ENCODE results near the gene DDX49.

Gene DDX49, protein sequence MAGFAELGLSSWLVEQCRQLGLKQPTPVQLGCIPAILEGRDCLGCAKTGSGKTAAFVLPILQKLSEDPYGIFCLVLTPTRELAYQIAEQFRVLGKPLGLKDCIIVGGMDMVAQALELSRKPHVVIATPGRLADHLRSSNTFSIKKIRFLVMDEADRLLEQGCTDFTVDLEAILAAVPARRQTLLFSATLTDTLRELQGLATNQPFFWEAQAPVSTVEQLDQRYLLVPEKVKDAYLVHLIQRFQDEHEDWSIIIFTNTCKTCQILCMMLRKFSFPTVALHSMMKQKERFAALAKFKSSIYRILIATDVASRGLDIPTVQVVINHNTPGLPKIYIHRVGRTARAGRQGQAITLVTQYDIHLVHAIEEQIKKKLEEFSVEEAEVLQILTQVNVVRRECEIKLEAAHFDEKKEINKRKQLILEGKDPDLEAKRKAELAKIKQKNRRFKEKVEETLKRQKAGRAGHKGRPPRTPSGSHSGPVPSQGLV

DNA sequence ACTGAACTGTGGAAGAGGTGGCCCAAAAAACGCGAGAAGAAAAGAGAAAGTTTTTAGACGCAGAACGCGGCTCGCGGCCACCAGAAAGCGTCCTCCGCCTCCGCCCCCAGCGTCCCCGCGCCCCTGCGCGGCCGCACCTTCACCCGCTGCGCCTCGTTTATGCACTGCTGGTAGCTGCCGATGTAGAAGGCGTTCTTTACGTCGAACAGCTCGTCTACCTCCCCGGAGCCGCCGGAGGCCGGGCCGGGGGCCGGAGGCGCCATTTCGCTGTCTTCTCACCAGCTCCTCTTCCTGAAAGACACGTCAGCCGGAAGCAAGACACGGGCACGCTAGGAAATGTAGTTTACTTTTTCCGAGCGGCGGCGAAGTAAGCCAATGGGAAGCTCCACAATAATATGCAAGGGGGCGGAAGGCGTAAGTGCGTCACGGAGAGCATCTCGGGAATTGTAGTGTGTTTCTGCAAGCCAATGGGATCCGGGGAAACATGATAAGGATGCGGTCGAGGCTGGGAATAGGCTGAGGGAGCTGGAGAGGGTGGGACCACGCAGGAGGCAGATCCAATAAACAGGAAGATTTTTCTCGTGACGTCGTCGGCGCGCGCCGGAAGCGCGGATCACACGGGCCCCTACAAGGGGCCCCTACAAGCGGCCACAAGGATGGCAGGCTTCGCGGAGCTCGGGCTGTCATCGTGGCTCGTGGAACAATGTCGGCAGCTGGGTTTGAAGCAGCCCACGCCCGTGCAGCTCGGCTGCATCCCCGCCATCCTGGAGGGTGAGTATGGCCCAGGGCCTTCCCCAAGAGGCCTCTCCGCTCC is at the start of gene DDX49, which contains the start of gene COPE:
DDX49 (plus strand) TSS at position 630 of the 814 bp plus-strand sequence; CDS start at position 657, 27 bp downstream.
COPE (minus strand) TSS at position 302 of the 814 bp plus-strand sequence; CDS start at position 263, 39 bp downstream.
- Histone ChIP-seq H3K27ac (ENCODE audit: low read depth, low read length) (peak within 1 kb of the TSS; percentile 79), H3K9me3 (ENCODE audit: control insufficient read depth, insufficient read depth, low read depth, low read length) (no peaks in the 10 kb centered on the region), H3K27me3 (ENCODE audit: control insufficient read depth, insufficient read depth, low read length) (no peaks in the 10 kb centered on the region), H3K36me3 (ENCODE audit: control insufficient read depth, insufficient read depth, low read length) (peaks cover 35% of the 10 kb centered on the region), H3K4me3 (ENCODE audit: low read depth, low read length) (peak within 1 kb of the TSS; percentile 93), H3K9ac (ENCODE audit: low read length) (peak within 1 kb of the TSS; percentile 91), H3K4me1 (ENCODE audit: control insufficient read depth, insufficient read depth, low read length) (no peaks in the 10 kb centered on the region)

DNA sequence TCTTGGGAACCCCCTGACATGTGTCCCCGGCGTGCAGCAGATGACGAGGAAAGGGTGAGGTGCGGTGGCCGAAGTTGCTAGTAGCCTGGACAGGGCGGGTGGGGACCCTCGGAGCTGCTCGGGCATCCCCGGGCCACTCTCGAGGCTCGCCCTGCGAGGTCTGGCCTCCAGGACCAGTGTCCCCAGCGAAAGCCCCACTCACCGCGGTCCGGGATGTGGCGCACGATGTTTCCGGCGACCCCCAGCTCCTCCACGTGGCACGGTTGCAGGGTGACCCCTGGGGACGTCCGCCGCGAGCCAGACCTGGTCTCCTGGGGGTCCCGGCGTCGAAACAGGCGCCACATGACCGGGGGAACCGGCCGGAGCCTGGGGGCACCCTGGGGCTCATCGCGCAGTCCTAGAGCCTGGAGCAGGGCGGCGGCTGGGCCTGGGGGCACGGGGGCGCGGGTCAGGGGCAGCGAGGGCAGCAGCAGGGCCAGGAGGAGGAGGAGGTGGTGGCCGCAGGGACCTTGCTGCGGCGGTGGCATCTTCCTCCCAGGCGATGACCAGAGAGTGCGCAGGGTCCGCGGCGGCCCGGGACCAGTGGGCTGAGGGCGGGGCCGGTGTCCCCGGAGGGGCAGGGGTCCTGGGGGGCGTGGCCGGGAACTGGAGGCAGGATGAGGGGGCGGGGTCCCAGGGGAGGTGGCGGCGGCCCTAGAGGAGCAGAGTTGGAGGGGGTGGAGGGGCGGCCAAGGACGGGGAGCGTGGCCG is 49.6 kb upstream of the DDX49 start:
- Histone ChIP-seq H3K36me3 (ENCODE audit: control insufficient read depth, insufficient read depth, low read length) (peaks cover 29% of the 10 kb centered on the region), H3K4me3 (ENCODE audit: low read depth, low read length) (peak overlapping the region; percentile 16; the same call in 1 of the 2 replicates), H3K9ac (ENCODE audit: low read length) (no peak overlapping the region), H3K27ac (ENCODE audit: low read depth, low read length) (no peak overlapping the region), H3K9me3 (ENCODE audit: control insufficient read depth, insufficient read depth, low read depth, low read length) (no peaks in the 10 kb centered on the region), H3K27me3 (ENCODE audit: control insufficient read depth, insufficient read depth, low read length) (no peaks in the 10 kb centered on the region), H3K4me1 (ENCODE audit: control insufficient read depth, insufficient read depth, low read length) (peaks cover 10% of the 10 kb centered on the region; the same call in 1 of the 2 replicates)

DNA sequence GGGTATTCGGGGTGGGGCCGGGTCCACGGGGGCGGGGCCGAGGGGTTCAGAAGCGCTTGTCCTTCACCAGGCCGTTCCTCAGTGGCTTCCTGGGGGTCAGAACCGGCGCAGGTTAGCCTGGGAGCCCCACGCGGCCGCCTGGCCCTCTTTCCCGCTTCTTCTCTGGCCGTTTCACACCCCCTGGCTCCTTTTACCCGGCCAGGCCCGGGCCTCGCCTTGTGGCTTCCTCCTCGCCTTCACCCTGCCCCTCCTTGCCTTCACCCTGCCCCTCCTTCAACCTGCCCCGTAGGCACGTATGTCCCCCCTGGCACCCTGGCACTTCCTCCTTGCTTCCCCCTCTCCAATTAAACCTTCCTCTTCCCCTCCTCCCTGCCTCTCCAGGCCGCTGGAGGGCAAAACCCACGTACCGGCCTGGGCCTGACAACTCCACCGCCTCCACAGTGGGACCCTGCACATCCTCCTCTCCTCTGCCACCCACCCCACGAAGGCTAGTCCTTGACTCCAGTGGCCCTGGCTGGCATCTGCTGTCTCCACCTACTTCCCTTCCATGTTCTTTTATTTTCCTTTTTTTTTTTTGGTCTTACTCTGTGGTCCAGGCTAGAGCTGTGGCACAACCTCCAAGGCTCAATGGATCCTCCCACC is 48.9 kb upstream of the DDX49 start:
- no peak overlapping the region for H3K27ac ChIP-seq (ENCODE audit: low read depth, low read length)
- no peak overlapping the region for H3K9ac ChIP-seq (ENCODE audit: low read length)
- peaks cover 10% of the 10 kb centered on the region; the same call in 1 of the 2 replicates for H3K4me1 ChIP-seq (ENCODE audit: control insufficient read depth, insufficient read depth, low read length)
- H3K4me3 ChIP-seq (ENCODE audit: low read depth, low read length) = no peak overlapping the region
- H3K9me3 ChIP-seq (ENCODE audit: control insufficient read depth, insufficient read depth, low read depth, low read length) = no peaks in the 10 kb centered on the region
- peaks cover 22% of the 10 kb centered on the region for H3K36me3 ChIP-seq (ENCODE audit: control insufficient read depth, insufficient read depth, low read length)
- H3K27me3 ChIP-seq (ENCODE audit: control insufficient read depth, insufficient read depth, low read length) = no peaks in the 10 kb centered on the region

DNA sequence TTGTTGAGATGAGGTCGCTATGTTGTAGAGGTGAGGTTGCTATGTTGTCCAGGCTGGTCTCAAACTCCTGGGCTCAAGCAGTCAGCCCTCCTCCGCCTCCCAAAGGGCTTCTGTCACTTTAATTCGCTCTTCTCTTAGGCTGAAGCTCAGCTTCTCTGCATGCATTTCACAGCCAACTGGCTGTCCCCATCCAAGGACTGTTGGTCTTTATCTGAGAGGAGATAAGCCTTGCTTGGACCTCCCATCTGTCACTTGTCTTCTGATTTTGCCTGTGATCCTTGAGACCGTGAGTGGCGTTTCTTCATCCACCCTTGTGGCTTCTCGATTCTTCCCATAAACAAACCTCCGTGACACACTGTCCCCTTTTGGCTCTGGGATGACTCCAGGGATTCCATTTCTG is 48.0 kb upstream of the DDX49 start:
- H3K27ac ChIP-seq (ENCODE audit: low read depth, low read length) = no peak overlapping the region
- no peaks in the 10 kb centered on the region for H3K9me3 ChIP-seq (ENCODE audit: control insufficient read depth, insufficient read depth, low read depth, low read length)
- no peaks in the 10 kb centered on the region for H3K27me3 ChIP-seq (ENCODE audit: control insufficient read depth, insufficient read depth, low read length)
- H3K9ac ChIP-seq (ENCODE audit: low read length) = no peak overlapping the region
- peaks cover 22% of the 10 kb centered on the region for H3K36me3 ChIP-seq (ENCODE audit: control insufficient read depth, insufficient read depth, low read length)
- H3K4me1 ChIP-seq (ENCODE audit: control insufficient read depth, insufficient read depth, low read length) = peaks cover 10% of the 10 kb centered on the region; the same call in 1 of the 2 replicates
- no peak overlapping the region for H3K4me3 ChIP-seq (ENCODE audit: low read depth, low read length)

DNA sequence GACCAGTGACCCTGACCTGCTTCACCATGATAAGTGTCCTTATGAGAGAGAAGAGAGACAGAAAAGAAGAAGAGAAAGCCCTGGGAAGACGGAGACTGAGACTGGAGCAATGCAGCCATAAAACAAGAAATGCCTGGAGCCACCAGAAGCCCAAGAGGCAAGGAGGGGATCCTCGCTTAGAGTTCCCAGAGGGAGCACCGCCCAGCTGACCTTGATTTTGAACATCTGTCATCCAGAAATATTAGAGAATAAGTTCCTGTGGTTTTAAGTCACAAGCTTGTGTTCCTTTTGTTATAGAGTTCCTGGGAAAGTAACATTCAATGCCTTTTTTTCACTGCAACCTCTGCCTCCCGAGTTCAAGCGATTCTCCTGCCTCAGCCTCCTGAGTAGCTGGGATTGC is 43.8 kb upstream of the DDX49 start:
- Histone ChIP-seq H3K27me3 (ENCODE audit: control insufficient read depth, insufficient read depth, low read length) (no peaks in the 10 kb centered on the region), H3K27ac (ENCODE audit: low read depth, low read length) (no peak overlapping the region), H3K36me3 (ENCODE audit: control insufficient read depth, insufficient read depth, low read length) (peaks cover 28% of the 10 kb centered on the region), H3K9ac (ENCODE audit: low read length) (no peak overlapping the region), H3K9me3 (ENCODE audit: control insufficient read depth, insufficient read depth, low read depth, low read length) (peaks cover 6% of the 10 kb centered on the region; the same call in 1 of the 2 replicates), H3K4me3 (ENCODE audit: low read depth, low read length) (no peak overlapping the region), H3K4me1 (ENCODE audit: control insufficient read depth, insufficient read depth, low read length) (peaks cover 6% of the 10 kb centered on the region)

DNA sequence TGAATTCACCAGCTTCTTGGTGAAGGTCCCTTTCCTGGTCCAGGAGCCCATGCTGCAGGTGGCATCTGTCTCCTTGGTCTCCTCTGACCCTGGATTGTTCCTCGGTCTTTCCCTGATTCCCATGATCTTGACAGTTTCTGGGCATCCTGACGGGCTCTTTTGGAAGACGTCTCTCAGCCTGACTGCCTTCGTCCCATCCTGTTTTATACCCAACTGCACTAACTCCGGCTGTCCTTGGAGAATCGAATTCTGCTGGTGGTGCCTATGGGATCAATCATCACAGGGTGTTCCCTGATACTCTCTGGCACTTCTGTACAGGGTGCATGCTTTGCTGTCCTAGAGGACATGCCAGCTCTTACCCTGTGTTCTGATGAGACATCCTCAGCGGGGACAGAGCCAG is 42.6 kb upstream of the DDX49 start:
- Histone ChIP-seq H3K27ac (ENCODE audit: low read depth, low read length) (no peak overlapping the region), H3K36me3 (ENCODE audit: control insufficient read depth, insufficient read depth, low read length) (peaks cover 34% of the 10 kb centered on the region), H3K27me3 (ENCODE audit: control insufficient read depth, insufficient read depth, low read length) (no peaks in the 10 kb centered on the region), H3K9me3 (ENCODE audit: control insufficient read depth, insufficient read depth, low read depth, low read length) (peaks cover 6% of the 10 kb centered on the region; the same call in 1 of the 2 replicates), H3K4me3 (ENCODE audit: low read depth, low read length) (no peak overlapping the region), H3K4me1 (ENCODE audit: control insufficient read depth, insufficient read depth, low read length) (peaks cover 3% of the 10 kb centered on the region; the same call in 1 of the 2 replicates), H3K9ac (ENCODE audit: low read length) (no peak overlapping the region)

DNA sequence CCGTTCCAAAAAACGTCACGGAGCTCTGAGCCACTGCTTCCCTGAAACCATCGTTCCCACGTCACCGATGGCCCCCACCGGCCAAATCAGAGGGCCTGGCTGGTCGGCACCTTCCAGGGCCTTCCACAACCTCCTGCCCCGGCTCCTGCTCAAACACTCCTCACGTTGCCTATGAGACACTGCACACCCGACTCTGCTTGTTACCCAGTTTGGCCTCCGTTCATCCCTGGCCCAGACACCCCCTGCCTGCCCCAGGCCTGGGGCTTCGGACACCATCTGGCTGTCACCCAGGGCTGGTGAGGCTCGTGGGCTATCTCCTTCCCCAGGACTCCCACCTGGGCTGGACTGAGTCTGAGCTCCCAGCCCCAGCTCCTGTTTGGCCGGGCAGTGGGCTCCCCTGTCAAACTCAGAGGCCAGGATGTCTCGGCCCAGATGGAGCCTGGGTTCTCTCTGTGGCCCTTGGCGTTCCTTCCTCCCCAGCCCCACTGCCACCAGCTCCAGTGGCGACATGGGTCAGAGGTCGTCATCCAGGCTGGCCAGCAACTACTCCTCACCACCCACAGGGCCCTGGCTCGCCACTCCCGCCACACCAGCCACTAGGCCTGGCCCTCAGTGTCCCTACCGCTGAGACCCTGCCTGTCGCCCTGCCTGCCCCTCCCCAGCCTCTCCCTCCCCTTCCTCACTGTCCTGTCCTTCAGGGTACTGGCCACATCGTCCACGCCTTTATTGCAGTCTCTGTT is 41.3 kb upstream of the DDX49 start:
- Histone ChIP-seq H3K4me1 (ENCODE audit: control insufficient read depth, insufficient read depth, low read length) (peaks cover 3% of the 10 kb centered on the region; the same call in 1 of the 2 replicates), H3K27ac (ENCODE audit: low read depth, low read length) (no peak overlapping the region), H3K4me3 (ENCODE audit: low read depth, low read length) (no peak overlapping the region), H3K27me3 (ENCODE audit: control insufficient read depth, insufficient read depth, low read length) (no peaks in the 10 kb centered on the region), H3K9me3 (ENCODE audit: control insufficient read depth, insufficient read depth, low read depth, low read length) (peaks cover 6% of the 10 kb centered on the region; the same call in 1 of the 2 replicates), H3K36me3 (ENCODE audit: control insufficient read depth, insufficient read depth, low read length) (peaks cover 37% of the 10 kb centered on the region), H3K9ac (ENCODE audit: low read length) (no peak overlapping the region)

DNA sequence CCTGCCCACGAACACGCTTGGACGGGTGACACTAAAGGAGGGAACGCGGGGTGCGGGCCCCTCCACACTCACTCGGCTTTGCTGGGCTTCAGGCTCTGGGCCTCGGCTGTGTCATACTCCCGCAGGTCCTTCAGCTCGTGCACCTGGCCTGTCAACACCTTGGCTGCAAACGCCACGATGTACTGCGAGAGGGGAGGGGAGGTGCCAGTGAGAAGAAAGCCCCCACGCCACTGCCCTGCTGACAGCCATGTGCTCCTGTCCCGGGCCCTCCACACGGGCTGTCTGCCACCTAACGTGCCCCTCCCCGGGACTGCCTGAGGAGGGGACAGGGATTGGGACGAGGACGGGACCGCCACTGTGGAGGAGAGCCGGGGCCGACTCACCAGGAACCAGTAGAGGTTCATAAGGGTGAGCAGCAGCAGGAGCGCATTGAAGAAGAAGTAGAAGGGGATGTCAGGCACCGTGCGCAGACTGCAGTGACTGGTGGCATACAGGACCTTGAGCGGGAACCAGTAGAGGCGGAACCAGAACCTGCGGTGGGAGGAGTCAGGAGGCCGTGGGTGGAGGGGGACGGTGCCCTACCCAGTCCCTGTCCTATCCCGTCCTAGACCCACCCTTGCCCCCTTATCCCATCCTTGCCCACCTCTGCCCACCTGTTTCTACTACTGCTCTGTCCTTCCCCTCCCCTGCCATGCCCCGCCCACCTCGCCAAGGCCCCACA is 40.5 kb upstream of the DDX49 start:
- H3K9ac ChIP-seq (ENCODE audit: low read length) = no peak overlapping the region
- peaks cover 3% of the 10 kb centered on the region; the same call in 1 of the 2 replicates for H3K4me1 ChIP-seq (ENCODE audit: control insufficient read depth, insufficient read depth, low read length)
- no peak overlapping the region for H3K4me3 ChIP-seq (ENCODE audit: low read depth, low read length)
- no peak overlapping the region for H3K27ac ChIP-seq (ENCODE audit: low read depth, low read length)
- peaks cover 45% of the 10 kb centered on the region for H3K36me3 ChIP-seq (ENCODE audit: control insufficient read depth, insufficient read depth, low read length)
- H3K9me3 ChIP-seq (ENCODE audit: control insufficient read depth, insufficient read depth, low read depth, low read length) = peaks cover 6% of the 10 kb centered on the region; the same call in 1 of the 2 replicates
- H3K27me3 ChIP-seq (ENCODE audit: control insufficient read depth, insufficient read depth, low read length) = no peaks in the 10 kb centered on the region

DNA sequence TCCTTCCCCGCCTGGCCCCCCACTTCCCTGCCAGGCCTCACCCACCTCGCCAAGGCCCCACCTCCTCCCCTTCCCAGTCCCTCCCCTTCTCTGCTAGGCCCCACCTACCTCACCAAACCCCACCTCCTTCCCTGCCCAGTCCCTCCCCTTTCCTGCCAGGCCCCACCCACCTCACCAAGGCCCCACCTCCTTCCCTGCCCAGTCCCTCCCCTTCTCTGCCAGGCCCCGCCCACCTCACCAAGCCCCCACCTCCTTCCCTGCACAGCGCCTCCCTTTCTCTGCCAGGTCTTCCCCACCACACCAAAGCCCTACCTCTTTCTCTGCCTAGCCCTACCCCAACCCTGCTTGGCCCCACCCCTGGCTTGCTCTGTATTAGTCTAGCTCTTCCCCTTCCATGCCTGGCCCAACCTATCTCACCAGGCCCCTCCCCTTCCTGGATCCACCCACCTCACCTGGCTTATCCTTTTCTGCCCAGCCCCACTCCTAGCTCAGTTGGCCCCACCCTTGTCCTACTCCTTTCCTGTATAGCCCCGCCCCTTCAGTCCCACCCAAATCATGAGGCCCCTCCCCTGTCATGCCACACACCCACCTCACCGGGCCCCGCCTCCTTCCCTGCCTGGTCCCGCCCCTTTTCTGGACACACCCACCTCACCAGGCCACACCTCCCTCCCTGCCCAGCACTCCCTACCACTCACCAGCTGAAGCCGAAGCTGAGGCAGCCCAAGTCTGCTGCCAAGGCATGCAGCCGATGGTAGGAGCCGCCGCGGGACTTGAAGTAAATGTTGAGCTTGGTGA is 39.7 kb upstream of the DDX49 start:
- H3K9ac ChIP-seq (ENCODE audit: low read length) = peak overlapping the region; percentile 12
- H3K4me3 ChIP-seq (ENCODE audit: low read depth, low read length) = no peak overlapping the region
- peaks cover 47% of the 10 kb centered on the region for H3K36me3 ChIP-seq (ENCODE audit: control insufficient read depth, insufficient read depth, low read length)
- H3K27me3 ChIP-seq (ENCODE audit: control insufficient read depth, insufficient read depth, low read length) = no peaks in the 10 kb centered on the region
- no peak overlapping the region for H3K27ac ChIP-seq (ENCODE audit: low read depth, low read length)
- H3K9me3 ChIP-seq (ENCODE audit: control insufficient read depth, insufficient read depth, low read depth, low read length) = peaks cover 6% of the 10 kb centered on the region; the same call in 1 of the 2 replicates
- peaks cover 3% of the 10 kb centered on the region; the same call in 1 of the 2 replicates for H3K4me1 ChIP-seq (ENCODE audit: control insufficient read depth, insufficient read depth, low read length)
